Activated CD4-positive, alpha-beta T cell treated with anti-CD3 and anti-CD28 coated beads, Interleukin-2, amount 50 U/mL, for 24 hours (primary cell): ENCODE measurements around the gene ATF7IP.
"Not testable (repeated sequence)": the region's sequence is repeated elsewhere in the genome, so short reads cannot be mapped to it uniquely, and the experiment has no call there.

ENCODE experiments used
- DNase-seq, 2 donors: peaks; one replicate each; pipeline ENCODE4 v3.0.0-alpha.2; 2020; ENCODE audit warnings: low read depth in 1 of 2, low spot score in 1 of 2

The ATF7IP gene, protein sequence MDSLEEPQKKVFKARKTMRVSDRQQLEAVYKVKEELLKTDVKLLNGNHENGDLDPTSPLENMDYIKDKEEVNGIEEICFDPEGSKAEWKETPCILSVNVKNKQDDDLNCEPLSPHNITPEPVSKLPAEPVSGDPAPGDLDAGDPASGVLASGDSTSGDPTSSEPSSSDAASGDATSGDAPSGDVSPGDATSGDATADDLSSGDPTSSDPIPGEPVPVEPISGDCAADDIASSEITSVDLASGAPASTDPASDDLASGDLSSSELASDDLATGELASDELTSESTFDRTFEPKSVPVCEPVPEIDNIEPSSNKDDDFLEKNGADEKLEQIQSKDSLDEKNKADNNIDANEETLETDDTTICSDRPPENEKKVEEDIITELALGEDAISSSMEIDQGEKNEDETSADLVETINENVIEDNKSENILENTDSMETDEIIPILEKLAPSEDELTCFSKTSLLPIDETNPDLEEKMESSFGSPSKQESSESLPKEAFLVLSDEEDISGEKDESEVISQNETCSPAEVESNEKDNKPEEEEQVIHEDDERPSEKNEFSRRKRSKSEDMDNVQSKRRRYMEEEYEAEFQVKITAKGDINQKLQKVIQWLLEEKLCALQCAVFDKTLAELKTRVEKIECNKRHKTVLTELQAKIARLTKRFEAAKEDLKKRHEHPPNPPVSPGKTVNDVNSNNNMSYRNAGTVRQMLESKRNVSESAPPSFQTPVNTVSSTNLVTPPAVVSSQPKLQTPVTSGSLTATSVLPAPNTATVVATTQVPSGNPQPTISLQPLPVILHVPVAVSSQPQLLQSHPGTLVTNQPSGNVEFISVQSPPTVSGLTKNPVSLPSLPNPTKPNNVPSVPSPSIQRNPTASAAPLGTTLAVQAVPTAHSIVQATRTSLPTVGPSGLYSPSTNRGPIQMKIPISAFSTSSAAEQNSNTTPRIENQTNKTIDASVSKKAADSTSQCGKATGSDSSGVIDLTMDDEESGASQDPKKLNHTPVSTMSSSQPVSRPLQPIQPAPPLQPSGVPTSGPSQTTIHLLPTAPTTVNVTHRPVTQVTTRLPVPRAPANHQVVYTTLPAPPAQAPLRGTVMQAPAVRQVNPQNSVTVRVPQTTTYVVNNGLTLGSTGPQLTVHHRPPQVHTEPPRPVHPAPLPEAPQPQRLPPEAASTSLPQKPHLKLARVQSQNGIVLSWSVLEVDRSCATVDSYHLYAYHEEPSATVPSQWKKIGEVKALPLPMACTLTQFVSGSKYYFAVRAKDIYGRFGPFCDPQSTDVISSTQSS

DNA sequence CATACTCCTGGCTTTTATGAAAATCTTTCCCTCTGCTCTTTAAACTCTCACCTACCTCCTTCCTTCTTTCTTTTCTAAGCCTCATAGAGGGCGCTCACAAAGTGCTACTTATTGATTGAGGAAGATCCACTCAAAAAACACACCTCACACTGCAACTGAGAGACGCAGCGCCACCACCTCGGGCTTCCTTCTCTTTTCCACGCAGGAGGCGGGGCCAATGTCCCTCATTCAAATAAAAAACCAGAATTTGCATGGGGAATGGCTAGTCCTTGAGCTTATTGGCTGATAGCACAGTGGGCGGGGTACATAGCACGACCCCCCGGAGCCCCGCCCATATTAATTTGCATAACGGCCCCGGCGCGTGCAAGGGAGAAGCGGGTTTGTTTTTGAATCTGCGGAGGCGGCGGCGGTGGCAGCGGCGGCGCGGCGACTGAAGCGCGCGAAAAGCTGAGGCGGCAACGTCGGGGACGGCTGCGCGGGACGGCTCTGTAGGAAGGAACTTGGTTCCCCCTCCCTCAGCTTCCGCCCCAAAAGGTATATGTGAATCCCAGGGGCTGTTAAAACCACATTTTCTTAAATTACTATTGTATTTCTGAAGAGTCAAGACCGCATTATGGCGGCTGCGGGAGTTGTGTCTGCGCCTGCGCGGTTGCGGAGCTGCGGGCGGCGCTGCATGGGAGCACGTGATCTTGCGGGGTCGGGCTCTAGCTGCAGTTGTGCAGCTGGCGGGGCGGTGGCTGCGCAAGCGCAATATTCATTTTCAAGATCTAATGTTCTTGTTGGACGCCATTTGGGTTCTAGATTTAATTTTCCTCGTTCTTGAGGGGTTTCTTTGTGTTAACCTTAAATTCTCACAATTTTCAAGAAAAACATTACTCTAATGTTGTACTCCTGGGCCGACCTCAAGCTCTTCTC, at the start of gene ATF7IP:
Gene ATF7IP, plus strand, starts transcription at position 389 of the 915 bp plus-strand sequence. CDS start 58,234 bp downstream, outside the sequence.
- DNase-seq = peak; percentile 88 to 95

DNA sequence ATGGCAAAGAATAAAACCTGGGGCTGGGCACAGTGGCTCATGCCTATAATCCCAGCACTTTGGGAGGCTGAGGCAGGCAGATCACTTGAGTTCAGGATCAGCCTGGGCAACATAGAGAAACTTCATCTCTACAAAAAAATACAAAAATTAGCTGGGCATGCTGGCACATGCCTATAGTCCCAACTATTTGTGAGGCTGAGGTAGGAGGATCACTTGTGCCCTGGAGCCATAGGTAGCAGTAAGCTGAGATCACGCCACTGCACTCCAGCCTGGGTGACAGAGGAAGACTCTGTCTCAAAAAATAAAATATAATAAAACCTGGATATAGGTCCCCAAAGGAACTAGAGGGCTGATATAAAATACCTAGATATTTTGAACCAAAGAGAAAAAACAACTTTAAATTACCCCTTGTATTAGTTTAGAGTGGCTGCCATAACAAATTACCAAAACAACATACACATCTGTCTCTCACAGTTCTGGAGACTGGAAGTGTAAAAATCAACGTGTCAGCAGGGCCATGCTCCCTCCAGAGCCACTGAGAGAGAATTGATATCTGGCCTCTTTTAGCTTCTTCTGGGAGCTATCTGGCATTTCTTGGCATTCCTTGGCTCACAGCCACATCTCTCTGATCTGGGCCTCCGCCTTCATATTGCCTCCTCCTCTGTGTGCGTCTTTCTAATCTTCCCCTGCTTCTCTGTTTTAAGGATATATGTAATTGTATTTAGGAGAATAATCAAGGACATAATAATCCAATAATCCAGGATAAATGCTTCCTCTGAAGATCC, 47.9 kb upstream of the ATF7IP start:
- DNase-seq = no peak

DNA sequence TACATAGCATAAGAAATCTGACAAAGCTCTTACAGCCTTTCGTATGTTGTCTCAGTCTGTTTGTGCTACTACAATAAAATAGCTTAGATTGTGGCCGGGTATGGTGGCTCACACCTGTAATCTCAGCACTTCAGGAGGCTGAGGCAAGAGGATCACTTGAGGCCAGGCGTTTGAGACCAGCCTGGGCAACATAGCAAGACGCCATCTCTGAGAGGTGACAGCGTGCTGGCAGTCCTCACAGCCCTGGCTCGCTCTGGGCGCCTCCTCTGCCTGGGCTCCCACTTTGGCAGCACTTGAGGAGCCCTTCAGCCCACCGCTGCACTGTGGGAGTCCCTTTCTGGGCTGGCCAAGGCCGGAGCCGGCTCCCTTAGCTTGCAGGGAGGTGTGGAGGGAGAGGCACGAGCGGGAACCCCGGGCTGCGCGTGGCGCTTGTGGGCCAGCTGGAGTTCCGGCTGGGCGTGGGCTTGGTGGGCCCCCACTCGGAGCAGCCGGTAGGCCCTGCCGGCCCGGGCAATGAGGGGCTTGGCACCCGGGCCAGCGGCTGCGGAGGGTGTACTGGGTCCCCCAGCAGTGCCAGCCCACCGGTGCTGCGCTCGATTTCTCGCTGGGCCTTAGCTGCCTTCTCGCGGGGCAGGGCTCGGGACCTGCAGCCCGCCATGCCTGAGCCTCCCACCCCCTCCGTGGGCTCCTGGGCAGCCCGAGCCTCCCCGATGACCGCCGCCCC, 45.6 kb upstream of the ATF7IP start:
- DNase-seq = not testable (repeated sequence)

DNA sequence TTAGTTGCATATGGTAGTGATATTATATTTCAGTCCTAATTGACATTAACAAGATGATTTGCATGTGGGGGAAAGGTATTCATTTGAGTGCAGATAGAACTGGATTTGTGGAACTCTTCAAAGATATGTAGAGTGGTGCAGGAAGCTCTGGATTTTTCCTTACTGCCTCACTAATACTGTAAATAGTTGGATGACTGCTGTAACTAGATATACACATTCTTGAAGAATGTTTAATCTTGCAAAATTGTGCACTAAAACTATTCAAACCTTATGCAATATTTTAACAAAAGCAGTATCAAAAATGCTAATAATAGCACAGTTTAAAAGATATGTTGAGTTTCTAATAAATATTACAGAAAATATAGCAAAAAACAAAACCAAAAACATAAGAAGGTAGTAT, 43.1 kb upstream of the ATF7IP start:
- no peak for DNase-seq

DNA sequence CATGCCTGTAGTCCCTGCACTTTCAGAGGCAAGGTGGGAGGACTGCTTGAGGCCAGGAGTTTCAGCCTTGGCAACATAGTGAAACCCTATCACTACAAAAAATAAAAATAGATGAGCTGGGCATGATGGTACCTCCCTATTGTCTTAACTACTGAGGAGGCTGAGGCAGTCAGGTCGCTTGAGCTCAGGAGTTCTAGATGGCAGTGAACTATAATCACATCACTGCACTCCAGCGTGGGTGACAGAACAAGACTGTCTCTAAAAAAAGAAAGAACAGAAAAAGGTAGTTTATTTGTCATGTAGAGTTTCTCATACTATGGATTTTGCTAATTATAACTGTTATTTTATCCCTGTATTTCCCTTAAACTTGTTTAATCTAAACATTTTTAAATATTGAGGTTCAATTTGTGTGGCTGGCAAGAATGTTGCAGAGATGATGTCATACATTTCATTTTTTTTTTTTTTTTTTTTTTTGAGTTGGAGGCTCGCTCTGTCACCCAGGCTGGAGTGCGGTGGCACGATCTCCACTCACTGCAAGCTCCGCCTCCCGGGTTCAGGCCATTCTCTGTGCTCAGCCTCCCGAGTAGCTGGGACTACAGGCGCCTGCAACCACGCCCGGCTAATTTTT, 39.7 kb upstream of the ATF7IP start:
- DNase-seq = no peak

DNA sequence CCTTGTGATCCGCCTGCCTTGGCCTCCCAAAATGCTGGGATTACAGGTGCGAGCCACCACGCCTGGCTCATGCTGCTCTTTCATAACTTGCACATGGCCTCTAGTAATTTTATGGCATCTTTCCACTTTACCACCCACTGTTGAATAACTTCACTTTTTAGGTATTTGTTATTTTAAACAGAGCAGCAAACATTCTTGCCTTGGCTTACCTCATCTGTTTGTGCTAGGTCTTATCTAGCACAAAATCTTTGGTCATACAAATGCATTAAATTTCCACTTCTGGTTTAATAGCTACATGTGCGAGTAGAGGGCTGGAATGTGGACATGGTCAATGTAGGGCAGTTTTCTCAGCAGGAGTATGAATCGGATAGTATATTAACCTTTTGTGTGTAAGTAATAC, 38.8 kb upstream of the ATF7IP start:
- no peak for DNase-seq

DNA sequence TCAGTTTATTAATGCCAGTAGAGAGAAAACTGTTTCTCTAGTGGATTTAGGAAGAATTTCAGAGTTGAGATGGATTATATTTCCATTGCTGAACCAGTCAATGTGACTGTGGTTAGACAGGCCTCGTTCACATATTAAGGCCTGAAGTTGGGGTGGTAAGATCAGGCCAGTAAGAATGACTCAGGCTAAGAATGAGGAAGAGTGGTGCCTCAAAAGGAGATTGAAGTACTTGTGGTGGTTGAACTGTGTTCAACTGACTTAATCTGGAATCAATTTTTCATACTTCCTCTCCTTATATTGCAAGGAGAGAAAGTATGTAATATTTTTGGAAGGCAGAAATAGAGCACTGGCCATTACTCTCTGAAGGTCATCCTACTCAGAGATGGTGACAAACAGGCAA, 37.8 kb upstream of the ATF7IP start:
- DNase-seq = no peak

DNA sequence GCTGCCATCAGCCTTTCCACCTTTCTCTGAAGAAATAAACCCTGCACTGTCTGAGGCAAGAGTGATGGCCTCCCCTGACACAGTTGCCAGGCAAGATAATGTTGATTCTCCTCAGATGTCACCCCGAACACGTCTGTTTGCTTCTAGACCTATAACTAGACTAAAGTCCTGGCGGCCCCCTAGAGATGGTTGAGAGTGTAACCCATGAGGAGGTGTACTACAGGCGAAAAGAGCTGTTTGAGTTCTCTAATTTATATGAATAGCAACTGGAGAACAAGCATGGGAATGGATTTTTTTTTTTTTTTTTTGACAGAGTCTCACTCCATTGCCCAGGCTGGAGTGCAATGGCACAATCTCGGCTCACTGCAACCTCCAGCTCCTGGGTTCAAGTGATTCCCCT, 33.0 kb upstream of the ATF7IP start:
- DNase-seq = no peak

DNA sequence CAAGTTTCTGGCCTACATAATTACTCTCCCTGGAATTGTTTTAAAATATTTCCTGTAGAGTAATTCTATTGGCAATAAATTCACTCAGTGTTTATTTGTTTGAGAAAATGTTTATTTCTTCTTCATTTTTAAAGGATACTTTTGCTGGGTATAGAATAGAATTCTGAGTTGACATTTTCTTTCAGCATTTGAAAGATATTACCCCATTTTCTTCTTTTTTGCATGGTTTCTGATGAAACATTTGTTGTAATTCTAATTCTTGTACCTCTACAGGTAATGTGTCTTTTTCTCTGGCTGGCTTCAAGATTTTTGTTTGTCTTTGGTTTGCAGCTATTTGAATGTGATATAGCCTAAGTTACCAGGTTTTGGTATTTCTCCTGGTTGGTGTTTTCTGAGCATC, 25.1 kb upstream of the ATF7IP start:
- no peak for DNase-seq

DNA sequence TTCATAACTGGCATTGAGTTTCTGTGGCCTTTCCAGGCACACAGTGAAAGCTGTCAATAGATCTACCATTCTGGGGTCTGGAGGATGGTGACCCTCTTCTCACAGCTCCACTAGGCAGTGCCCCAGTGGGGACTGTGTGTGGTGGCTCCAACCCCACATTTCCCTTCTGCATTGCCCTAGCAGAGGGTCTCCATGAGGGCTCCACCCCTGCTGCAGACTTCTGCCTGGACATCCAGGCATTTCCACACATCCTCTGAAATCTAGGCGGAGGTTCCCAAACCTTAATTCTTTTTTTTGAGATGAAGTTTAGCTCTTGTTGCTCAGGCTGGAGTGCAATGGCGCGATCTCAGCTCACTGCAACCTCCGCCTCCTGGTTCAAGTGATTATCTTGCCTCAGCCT, 14.0 kb upstream of the ATF7IP start:
- not testable (repeated sequence) for DNase-seq

DNA sequence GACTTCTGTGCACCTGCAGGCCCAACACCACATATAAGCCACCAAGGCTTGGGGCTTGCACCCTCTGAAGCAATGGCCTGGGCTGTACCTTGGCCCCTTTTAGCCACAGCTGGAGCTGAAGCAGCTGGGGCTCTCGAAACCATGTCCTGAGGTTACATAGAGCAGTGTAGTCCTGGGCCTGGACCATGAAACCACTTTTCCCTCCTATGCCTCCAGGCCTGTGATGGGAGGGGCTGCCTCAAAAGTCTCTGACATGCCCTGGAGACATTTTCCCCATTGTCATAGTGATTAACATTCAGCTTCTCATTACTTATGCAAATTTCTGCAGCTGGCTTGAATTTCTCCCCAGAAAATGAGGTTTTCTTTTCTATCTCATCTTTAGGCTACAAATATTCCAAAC, 13.4 kb upstream of the ATF7IP start:
- DNase-seq = not testable (repeated sequence)

DNA sequence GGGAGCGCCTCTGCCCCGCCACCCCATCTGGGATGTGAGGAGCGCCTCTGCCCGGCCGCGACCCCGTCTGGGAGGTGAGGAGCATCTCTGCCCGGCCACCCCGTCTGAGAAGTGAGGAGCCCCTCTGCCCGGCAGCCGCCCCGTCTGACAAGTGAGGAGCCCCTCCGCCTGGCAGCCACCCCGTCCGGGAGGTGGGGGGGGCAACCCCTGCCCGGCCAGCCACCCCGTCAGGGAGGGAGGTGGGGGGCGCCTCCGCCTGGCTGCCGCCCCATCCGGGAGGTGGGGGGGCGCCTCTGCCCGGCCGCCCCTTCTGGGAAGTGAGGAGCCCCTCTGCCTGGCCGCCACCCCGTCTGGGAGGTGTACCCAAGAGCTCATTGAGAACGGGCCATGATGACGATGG, 10.8 kb upstream of the ATF7IP start:
- DNase-seq = not testable (repeated sequence)

DNA sequence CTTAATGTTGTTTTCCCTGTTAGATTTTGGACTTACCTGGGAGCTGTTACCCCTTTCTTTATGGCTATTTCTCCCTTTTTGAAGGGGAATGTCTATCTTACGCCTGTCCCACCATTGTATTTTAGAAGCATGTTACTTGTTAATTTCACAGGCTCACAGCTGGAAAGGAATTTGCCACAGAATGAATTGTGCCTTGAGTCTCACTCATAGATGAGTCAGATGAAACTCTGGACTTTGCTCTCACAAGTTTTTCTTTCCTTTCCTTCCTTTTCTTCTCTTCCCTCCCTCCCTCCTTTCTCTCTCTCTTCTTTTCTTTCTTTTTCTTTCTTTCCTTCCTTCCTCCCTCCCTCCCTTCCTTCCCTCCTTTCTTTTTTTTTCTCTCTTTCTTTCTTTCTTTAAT, 9.3 kb upstream of the ATF7IP start:
- no peak for DNase-seq

DNA sequence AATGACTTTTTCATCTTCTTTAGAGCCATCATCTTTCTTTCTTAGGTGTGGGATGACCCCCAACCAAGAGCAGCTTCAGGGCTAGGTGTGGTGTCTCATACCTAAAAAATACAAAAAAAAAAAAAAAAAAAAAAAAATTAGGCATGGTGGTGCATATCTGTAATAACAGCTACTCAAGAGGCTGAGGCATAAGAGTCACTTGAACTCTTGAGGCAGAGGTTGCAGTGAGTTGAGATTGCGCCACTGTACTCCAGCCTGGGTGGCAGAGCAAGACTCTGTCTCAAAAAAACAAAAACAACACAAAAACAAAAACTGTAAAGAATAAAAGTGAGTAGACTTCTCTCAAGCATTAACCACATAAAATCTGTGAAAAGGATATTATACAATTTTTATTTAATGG, 8.0 kb upstream of the ATF7IP start:
- no peak for DNase-seq

DNA sequence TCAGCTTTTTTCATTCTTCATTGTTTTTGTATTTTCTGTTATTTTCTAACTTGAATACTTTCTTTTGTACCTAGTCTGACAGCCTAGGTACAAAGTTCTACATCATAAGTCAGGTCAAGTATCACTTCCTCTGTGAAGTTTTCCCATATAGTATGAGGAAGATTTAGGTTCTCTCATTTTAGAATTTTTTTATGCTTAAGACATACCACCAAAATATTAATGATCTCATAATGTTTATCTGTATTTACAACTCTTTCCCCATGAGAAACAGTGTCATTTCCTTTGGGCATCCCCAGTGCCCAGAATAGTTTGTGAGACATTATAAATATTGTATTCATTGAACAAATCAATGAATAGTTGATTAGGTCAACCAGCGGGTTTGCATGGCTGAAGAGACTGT, 3.1 kb upstream of the ATF7IP start:
- DNase-seq = no peak

DNA sequence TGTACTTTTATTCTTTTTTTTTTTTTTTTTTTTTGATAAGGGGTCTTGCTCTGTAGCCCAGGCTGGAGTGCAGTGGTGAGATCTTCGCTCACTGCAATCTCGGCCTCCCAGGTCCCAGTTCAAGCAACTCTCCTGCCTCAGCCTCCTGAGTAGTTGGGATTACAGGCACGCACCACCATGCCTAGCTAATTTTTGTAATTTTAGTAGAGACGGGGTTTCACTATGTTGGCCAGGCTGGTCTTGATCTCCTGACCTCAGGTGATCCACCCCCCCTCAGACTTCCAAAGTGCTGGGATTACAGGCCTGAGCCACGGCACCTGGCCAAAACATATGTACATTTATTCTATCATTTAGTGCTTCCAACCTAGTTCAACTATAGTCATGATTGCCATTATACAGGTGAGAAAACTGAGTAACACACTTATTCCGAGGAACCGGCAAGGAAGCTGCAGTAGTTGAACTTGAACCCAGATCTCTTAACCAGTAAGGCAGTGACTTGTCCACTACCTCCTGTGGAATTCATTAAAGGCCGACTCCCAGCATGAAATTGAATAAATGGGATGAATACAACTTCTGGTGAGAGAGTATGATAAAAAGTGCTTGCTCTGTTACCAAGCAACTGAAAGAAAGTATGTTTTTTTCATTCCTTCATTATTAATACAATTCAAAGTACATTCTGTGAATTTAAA, 755 bp upstream of the ATF7IP start:
- DNase-seq = no peak

DNA sequence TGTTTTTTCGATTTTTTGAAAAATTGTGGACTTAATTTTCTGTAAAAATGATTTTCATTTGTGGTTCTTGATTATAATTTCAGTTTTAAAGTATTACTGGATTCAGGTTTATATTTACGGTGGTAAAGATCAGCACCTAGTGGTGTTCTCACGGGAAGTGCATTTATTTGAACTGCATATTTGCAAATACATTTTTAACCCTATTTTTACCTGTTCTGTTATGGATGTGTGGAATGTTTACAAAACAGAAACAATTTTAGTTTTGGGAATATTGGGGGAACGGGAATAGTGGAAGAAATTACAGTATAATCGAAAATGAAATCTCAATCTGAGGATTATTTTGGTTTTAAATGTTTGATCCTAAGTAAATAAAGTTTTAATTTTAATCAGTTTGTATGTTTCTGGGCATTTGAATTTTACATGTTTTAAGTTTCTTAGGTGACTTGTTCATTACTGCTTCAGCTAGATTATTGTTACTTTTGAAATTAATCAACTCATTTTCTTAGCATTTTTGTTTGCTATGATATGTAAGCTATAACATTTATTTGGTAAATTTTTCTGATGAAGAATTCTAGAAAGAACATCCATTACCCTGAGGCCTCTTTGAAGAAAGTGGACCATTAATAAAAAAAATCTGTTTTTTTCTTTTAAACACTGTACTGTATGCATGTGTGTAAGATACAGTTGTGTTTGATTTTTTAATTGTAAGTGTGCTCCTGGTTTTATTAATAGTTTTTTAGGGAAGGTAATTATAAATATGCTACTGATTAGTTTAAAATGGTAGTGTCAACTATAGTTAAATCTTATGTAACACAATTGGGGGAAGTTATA, 942 bp downstream of the ATF7IP start:
- no peak for DNase-seq
